ENCODE results near the gene SMCHD1.
"Not testable (repeated sequence)": the region's sequence is repeated elsewhere in the genome, so short reads cannot be mapped to it uniquely, and the experiment has no call there.

Gene SMCHD1

GRCh38 chr18:2716394-2717326 is 61.1 kb downstream of the SMCHD1 start:
- no peak for DNase-seq (ENCODE audit: low read depth)

DNA sequence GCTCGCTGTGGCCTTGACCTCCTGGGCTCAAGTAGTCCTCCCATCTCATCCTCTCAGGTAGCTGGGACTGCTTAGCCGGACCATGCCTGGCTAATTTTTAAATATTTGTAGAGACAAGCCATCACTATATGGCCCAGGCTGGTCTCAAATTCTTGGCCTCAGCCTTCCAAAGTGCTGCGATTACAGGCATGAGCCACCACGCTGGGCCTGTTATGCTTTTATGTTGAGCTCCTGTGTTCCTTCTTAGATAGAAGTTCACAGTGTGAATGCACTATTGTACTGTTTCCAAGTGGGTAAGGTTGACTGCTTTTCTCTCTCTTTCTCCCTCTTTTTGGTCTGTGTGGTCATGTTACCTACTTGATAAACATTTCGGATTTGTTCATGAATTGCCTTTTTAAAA is 61.9 kb downstream of the SMCHD1 start:
- no peak for DNase-seq (ENCODE audit: low read depth)

GRCh38 chr18:2719040-2719439 is 63.5 kb downstream of the SMCHD1 start:
- no peak for DNase-seq (ENCODE audit: low read depth)

- DNase-seq (ENCODE audit: low read depth): no peak
Observed at GRCh38 chr18:2723207-2723606, 67.7 kb downstream of the SMCHD1 start.

GRCh38 chr18:2729757-2730156 is 74.2 kb downstream of the SMCHD1 start:
- DNase-seq (ENCODE audit: low read depth): no peak

DNA sequence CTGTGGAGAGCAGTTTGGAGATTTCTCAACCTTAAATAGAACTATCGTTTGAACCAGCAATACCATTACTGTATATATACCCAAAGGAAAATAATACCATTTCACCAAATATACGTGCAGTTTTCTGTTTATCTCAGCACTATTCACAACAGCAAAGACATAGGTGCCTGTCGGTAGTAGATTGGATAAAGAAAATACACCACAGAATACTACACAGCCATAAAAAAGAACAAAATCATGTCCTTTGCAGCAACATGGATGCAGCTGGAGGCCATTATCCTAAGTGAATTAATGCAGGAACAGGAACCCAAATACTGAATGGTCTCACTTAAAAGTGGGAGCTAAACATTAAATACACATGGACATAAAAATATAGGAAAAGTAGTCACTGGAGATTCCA is 81.3 kb downstream of the SMCHD1 start:
- no peak for DNase-seq (ENCODE audit: low read depth)

GRCh38 chr18:2740082-2740481 is 84.6 kb downstream of the SMCHD1 start:
- not testable (repeated sequence) for DNase-seq (ENCODE audit: low read depth)

- no peak for DNase-seq (ENCODE audit: low read depth)
Observed at GRCh38 chr18:2746274-2746673, 90.7 kb downstream of the SMCHD1 start.

GRCh38 chr18:2758309-2758708 is 102.8 kb downstream of the SMCHD1 start:
- DNase-seq (ENCODE audit: low read depth): no peak

GRCh38 chr18:2774669-2775068 is 119.1 kb downstream of the SMCHD1 start:
- no peak for DNase-seq (ENCODE audit: low read depth)

- no peak for DNase-seq (ENCODE audit: low read depth)
Observed at GRCh38 chr18:2776601-2777000, 121.1 kb downstream of the SMCHD1 start.

GRCh38 chr18:2777241-2777640 is 121.7 kb downstream of the SMCHD1 start:
- no peak for DNase-seq (ENCODE audit: low read depth)

DNA sequence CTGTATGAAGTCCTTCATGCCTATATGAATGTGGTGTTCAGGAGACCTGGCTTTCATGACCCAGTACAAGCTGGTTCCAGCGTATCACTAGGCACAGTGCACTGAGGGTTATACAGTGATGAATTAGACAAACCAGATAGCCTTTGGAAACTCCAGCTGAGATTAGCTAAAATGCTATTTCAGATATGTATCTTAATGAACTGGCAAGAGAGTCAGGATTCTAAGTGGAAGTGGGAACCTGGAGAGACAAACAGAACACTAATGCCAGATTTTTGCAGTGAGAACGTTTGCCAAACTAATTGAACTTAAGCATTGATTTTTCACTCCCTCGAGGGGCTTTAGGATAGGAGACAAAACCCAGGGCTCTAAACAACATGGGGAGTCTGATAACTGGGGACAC is 125.2 kb downstream of the SMCHD1 start:
- no peak for DNase-seq (ENCODE audit: low read depth)

DNA sequence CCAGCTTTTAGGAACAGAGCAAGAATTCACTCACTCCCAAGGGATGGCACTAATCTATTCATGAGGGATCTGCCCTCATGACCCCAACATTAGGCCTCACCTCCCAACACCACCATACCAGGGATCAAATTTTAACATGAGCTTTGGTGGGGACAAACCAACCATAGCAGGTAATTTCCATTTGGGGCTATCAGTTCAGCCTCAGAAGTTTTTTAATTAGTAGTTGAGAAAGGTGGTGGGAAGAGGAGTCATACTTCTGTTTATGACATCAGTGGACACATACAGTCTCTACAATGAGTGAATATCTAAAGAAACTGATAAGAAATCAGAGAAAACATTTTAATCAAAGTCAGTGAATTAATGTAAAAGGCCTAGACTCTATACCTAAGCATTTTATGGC is 131.7 kb downstream of the SMCHD1 start:
- DNase-seq (ENCODE audit: low read depth): no peak

- no peak for DNase-seq (ENCODE audit: low read depth)
Observed at GRCh38 chr18:2792395-2792794, 136.9 kb downstream of the SMCHD1 start.

DNA sequence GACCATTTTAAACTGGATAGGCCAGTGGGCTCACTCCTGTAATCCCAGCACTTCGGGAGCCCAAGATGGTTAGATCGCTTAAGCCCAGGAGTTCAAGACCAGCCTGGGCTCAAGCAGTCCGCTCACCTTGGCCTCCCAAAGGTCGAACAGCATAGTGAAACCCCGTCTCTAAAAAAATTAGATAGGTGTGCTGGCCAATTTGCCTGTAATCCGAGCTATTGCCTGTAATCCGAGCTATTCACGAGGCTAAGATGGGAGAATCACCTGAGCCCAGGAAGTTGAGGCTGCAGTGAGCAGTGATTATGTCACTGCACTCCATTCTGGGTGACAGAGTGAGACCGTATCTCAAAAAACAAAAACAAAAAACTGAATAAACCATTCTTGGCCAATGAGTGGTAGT is 138.6 kb downstream of the SMCHD1 start:
- DNase-seq (ENCODE audit: low read depth): no peak

DNA sequence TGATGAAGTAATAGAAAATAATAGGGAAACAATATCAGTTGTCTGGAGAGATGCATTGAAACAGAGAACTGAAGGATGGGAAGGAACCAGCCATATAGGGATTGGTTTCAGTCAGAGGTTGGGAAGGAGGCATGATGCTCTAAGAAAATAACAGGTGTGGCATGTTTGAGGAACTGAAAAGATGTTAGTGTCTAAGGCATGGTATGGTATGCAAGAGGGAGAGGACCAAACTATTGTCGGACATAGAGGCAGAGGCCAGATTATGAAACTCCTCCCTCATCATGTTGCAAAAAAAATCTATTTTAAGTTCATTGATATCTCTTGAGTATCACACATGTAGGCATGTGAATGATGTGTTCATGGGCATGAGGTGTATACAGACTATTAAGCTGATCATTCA is 142.4 kb downstream of the SMCHD1 start:
- DNase-seq (ENCODE audit: low read depth): no peak

GRCh38 chr18:2799369-2799768 is 143.8 kb downstream of the SMCHD1 start:
- no peak for DNase-seq (ENCODE audit: low read depth)

DNA sequence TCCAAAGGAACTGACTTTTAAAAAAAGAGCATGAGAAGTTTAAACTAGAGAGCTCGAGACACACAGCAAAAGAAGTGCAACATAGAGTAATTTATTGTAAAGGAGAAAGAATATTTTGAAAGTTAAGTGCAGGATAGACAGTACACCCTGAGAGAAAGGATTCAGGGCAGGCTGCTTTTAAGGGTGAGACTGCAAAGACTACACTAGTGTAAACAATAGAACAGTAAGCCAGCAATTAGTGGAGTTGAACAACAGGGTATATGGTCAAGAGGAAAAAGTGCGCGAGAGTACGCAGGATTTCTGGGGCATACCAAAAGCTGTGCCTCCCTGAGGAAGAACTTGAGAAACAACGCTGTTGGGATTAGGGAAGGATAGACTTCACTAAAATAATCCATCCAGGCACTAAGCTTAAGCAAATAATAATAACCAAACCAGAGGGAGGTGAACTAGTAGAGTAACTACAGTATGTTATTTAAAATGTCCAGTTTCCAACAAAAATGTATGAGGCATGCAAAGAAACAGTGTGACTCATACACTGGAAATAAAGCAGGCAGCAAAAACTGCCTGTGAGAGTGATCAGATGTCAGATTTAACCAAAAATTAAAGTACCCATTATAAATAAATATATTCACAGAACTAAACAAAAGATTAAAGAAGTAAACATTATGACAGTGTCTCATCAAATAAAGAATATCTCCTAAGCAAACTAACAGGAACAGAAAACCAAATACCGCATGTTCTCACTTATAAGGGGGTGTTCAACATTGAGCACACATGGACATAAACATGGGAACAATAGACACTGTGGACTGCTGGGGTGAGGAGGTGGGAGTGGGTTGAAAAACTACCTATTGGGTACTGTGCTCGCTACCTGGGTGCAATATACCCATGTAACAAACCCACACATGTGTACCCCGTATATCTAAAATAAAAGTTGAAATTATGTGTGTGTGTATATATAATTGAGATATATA is 150.7 kb downstream of the SMCHD1 start:
- DNase-seq (ENCODE audit: low read depth): no peak

DNA sequence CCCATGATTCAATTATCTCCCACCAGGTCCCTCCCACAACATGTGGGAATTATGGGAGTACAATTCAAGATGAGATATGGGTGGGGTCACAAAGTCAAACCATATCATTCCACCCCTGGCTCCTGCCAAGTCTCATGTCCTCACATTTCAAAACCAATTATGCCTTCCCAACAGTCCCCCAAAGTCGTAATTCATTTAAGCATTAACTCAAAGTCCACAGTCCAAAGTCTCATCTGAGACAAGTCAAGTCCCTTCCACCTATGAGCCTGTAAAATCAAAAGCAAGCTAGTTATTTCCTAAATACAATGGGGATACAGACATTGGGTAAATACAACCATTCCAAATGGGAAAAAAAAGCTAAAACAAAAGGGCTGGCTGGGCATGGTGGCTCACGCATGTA is 153.1 kb downstream of the SMCHD1 start:
- DNase-seq (ENCODE audit: low read depth): not testable (repeated sequence)

DNA sequence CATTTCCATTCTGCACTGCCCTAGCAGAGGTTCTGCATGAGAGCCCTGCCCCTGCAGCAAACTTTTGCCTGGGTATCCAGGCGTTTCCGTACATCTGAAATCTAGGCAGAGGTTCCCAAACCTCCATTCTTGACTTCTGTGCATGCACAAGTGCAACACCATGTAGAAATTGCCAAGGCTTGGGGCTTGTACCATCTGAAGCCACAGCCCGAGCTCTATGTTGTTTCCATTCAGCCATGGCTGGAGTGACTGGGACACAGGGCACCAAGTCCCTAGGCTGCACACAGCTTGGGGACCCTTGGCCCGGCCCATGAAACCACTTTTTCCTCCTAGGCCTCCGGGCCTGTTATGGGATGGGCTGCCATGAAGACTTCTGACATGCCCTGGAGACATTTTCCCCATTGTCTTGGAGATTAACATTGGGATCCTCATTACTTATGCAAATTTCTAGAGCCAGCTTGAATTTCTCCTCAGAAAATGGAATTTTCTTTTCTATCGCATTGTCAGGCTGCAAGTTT is 154.2 kb downstream of the SMCHD1 start:
- not testable (repeated sequence) for DNase-seq (ENCODE audit: low read depth)

DNA sequence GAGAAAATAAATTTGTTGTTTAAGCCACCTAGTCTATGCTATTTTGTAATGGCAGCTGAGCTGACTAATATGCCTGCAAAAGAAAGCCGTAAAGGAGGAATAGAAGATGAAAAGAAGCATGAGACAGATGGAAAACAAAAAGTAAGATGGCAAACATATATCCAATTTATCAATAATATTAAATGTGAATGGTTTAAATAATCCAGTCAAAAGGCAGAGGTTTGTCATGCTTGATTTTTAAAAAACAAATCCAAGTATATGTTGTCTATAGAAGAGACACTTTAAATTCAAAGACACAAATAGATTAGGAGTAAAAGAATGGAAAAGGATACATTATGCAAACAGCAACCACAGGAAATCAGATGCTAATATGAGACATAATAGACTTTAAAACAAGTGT is 155.9 kb downstream of the SMCHD1 start:
- DNase-seq (ENCODE audit: low read depth): no peak

DNA sequence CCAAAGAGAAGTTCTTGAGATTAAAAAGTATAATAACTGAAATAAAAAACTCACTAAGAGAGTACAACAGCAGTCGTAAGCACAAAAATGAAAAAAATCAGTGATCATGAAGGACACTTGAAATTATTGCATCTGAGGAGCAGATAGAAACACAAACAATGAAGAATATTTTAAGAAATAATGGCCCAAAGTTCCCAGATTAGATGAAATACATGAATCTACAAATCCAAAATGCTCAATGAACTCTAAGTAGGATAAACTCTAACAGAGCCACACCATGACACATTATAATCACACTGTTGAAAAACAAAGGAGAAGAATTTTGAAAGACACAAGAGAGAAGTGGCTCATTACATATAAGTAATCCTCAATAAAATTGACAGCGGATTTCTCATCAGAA is 159.4 kb downstream of the SMCHD1 start:
- no peak for DNase-seq (ENCODE audit: low read depth)

All from stimulated activated CD8-positive, alpha-beta memory T cell treated with anti-CD3 and anti-CD28 coated beads, Interleukin-12 subunit alpha, Interleukin-12 subunit beta, amount 100 ng/mL, for 1 hour (primary cell).